GM19328 (cell line): ENCODE data around the gene NOPCHAP1.
A peak's percentile ranks its signal among the peaks of the same experiment; 100 is the strongest.

ENCODE experiments used
- ATAC-seq: cut with Tn5 transposase; IDR thresholded peaks from one replicate; pipeline ENCODE4 v1.9.1; 2021; ENCODE audit warnings: mild to moderate bottlenecking, moderate library complexity; ENCODE audit not compliant: unreplicated experiment

NOPCHAP1 gene

GRCh38 chr12:105018012-105018411, 31.9 kb downstream of the NOPCHAP1 start:
- ATAC-seq = no peak

- ATAC-seq = no peak
These were observed 32.7 kb downstream of the NOPCHAP1 start for GRCh38 chr12:105018776-105019175.

GRCh38 chr12:105020241-105020962, 34.3 kb downstream of the NOPCHAP1 start:
- no peak for ATAC-seq

GRCh38 chr12:105024928-105025327, 38.8 kb downstream of the NOPCHAP1 start:
- no peak for ATAC-seq

GRCh38 chr12:105025890-105026289, 39.8 kb downstream of the NOPCHAP1 start:
- no peak for ATAC-seq

GRCh38 chr12:105026411-105026810, 40.3 kb downstream of the NOPCHAP1 start:
- ATAC-seq = no peak

GRCh38 chr12:105030820-105031807, 45.0 kb downstream of the NOPCHAP1 start:
- ATAC-seq = peak; percentile 72

- ATAC-seq = no peak
These were observed 46.7 kb downstream of the NOPCHAP1 start for GRCh38 chr12:105032703-105033357.

GRCh38 chr12:105033851-105034250, 47.7 kb downstream of the NOPCHAP1 start:
- no peak for ATAC-seq
